SK-N-MC (cell line): ENCODE results near the gene IGFALS.

Experiments
- EZH2 ChIP-seq: fragments of 200-600 bp; sonication (generic); IDR thresholded peaks from one replicate; pipeline ENCODE4 v1.6.1; 2017; ENCODE audit warnings: antibody characterized with exemption
- POLR2AphosphoS5 ChIP-seq: IDR thresholded peaks from 2 replicates; pipeline ENCODE4 v1.6.1; 2012; ENCODE audit warnings: mild to moderate bottlenecking, low read depth, low read length, borderline replicate concordance

- TF ChIP-seq POLR2AphosphoS5: no peak
- TF ChIP-seq EZH2: no peak
These were observed 29.3 kb upstream of the IGFALS start for GRCh38 chr16:1822801-1823200.
